SK-N-SH (cell line): ENCODE data around the gene LTC4S.

Source experiments
- CTCF ChIP-seq: fragments of 200-600 bp; sonication (generic); IDR thresholded peaks from 2 replicates; pipeline ENCODE4 v1.6.1; 2017; ENCODE audit warnings: antibody characterized with exemption, mild to moderate bottlenecking, moderate library complexity
- EZH2phosphoT487 ChIP-seq: fragments of 200-600 bp; sonication (generic); IDR thresholded peaks from 2 replicates; pipeline ENCODE4 v1.6.1; 2017; ENCODE audit warnings: low read depth, mixed run types, mild to moderate bottlenecking, antibody characterized with exemption, moderate library complexity, borderline replicate concordance
- GABPA ChIP-seq: IDR thresholded peaks from 2 replicates; pipeline ENCODE4 v1.4.0; 2012; ENCODE audit warnings: low read depth, mild to moderate bottlenecking
- JUND ChIP-seq: IDR thresholded peaks from 2 replicates; pipeline ENCODE4 v1.4.0; 2012
- POLR2AphosphoS5 ChIP-seq: IDR thresholded peaks from 2 replicates; pipeline ENCODE4 v1.6.1; 2012; ENCODE audit warnings: low read depth, low read length
- SIN3A ChIP-seq: IDR thresholded peaks from 2 replicates; pipeline ENCODE4 v1.6.1; 2012; ENCODE audit warnings: low read depth, mild to moderate bottlenecking, low read length, moderate library complexity, borderline replicate concordance
- YY1 ChIP-seq: IDR thresholded peaks from 2 replicates; pipeline ENCODE4 v1.4.0; 2012; ENCODE audit warnings: low read depth, mild to moderate bottlenecking

DNA sequence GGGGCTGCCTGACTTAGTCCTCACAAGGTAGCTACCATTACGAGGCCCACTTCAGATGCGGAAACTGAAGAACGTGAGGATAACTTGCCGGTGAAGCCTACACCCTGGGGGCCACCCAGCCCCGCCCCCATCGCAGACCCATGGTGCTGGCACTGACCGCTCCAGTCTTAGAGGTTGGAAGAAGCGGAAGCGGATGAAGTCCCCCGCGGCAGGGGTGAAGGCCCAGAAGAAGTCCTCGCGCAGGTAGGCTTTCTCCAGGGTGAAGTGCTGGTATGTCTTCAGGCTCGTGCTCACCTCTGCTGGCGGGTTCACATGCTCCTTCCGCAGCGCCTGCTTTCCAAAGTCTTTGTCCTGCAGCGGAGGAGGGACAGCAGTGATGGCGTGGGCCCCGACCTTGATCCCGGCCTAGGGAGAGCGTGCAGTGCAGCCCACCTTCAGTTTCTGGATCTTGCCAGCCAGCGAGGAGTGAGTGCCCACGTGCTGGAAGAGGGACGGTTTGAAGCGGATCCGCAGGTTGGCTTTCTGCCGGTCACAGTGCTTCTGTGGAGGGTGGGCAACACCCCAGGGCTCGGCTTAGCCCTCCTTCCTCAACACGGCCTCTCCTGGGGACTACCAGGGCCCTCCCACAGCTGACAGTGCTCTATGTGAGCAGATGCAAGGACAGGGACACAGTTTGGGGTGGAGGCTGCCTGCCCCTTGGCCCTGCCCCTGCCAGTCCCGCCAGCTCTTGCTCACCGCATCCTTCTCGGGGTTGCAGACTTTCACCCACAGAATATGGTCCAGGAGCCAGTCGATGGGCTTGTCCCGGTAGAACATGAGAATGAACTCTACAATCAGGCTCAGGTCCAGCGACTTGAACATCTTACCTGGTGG lies 5.2 kb downstream of the LTC4S start:
- TF ChIP-seq CTCF (no peak), SIN3A (no peak), POLR2AphosphoS5 (no peak), JUND (no peak), YY1 (no peak), GABPA (no peak), EZH2phosphoT487 (no peak)
